Esophagus (tissue), 2 donors: ENCODE data around the gene TXNIP. TPM values are rescaled to one million over a fixed set of nuclear protein-coding genes. Genes with fewer than 3 reads are reported as not detected.
"Not testable (repeated sequence)": the region's sequence is repeated elsewhere in the genome, so short reads cannot be mapped to it uniquely, and the experiment has no call there.

Experiments
- H3K27ac ChIP-seq, 2 donors: one replicate each; pipeline ENCODE4 v1.5.1; 2013; ENCODE audit warnings: low read depth in 2 of 2, mild to moderate bottlenecking in 2 of 2, inconsistent platforms in 1 of 2, low read length in 1 of 2, moderate library complexity in 1 of 2
- H3K27me3 ChIP-seq, 2 donors: one replicate each; pipeline ENCODE4 v1.6.1; 2013; ENCODE audit warnings: low read length in 2 of 2, control low read depth in 1 of 2, mild to moderate bottlenecking in 1 of 2; ENCODE audit not compliant: insufficient read depth in 2 of 2, control insufficient read depth in 1 of 2
- H3K36me3 ChIP-seq, 2 donors: one replicate each; pipeline ENCODE4 v1.6.1; 2013; ENCODE audit warnings: low read length in 1 of 2; ENCODE audit not compliant: control insufficient read depth in 2 of 2, insufficient read depth in 2 of 2
- H3K4me1 ChIP-seq, 2 donors: one replicate each; pipeline ENCODE4 v1.6.1; 2013; ENCODE audit warnings: low read length in 1 of 2; ENCODE audit not compliant: control insufficient read depth in 2 of 2, insufficient read depth in 2 of 2
- H3K4me3 ChIP-seq, 2 donors: one replicate each; pipeline ENCODE4 v1.5.1; 2013; ENCODE audit warnings: low read length in 2 of 2, mild to moderate bottlenecking in 2 of 2, low read depth in 1 of 2, moderate library complexity in 1 of 2
- H3K9me3 ChIP-seq, 2 donors: one replicate each; pipeline ENCODE4 v1.6.1; 2013; ENCODE audit warnings: mild to moderate bottlenecking in 2 of 2, low read depth in 1 of 2, low read length in 1 of 2, moderate library complexity in 1 of 2; ENCODE audit not compliant: control insufficient read depth in 2 of 2, insufficient read depth in 1 of 2
- WGBS, 2 donors: extraction: QIAGEN DNeasy Blood & Tissue Kit; methylation state at CpG; one replicate each; pipeline ENCODE4 v1.1.7; 2013; 5-methylcytosine and 5-hydroxymethylcytosine counted together
- polyA plus RNA-seq, 2 donors: library from polyadenylated mRNA; stranded (reverse); fragments of 200-250 nt; gene quantifications; one replicate each; pipeline ENCODE4 v1.2.3, GENCODE V29; 2013
- donor health status: healthy with polysubstance abuse.
- donor health status: Bipolar disorder and iron deficiency.

The TXNIP gene
- 100 to 1,000 TPM in 1 of 2 donors, 10 to 100 TPM in 1; 77.5 to 235 TPM for polyA plus RNA-seq

- peak within 1 kb of the TSS; percentile 82 to 88 for H3K4me3 ChIP-seq
- H3K4me1 ChIP-seq, result peaks cover 0 to 4% of the 10 kb centered on the region in 2 donors
- no peaks in the 10 kb centered on the region for H3K27me3 ChIP-seq
- H3K27ac ChIP-seq, result peak within 1 kb of the TSS; percentile 94 to 98
- peaks cover 11 to 13% of the 10 kb centered on the region in 2 donors for H3K36me3 ChIP-seq
- no peaks in the 10 kb centered on the region for H3K9me3 ChIP-seq
- 0 to 1% methylated on average over 30 of the region's 30 CpGs for WGBS, 2 donors
Observed at GRCh38 chr1:145996433-145997015, at the start of gene TXNIP. TSS of gene TXNIP (minus strand) at chr1:145996579. CDS start at chr1:145996266, 313 bp downstream.

- no peaks in the 10 kb centered on the region for H3K36me3 ChIP-seq
- no peak overlapping the region for H3K4me3 ChIP-seq
- no peaks in the 10 kb centered on the region for H3K27me3 ChIP-seq
- H3K9me3 ChIP-seq, result no peaks in the 10 kb centered on the region
- 44 to 51% methylated on average over 9 of the region's 9 CpGs for WGBS, 2 donors
- no peaks in the 10 kb centered on the region for H3K4me1 ChIP-seq
- no peak overlapping the region for H3K27ac ChIP-seq
Observed at GRCh38 chr1:146039844-146040194, 43.4 kb upstream of the TXNIP start.

GRCh38 chr1:146036965-146037646 is 40.7 kb upstream of the TXNIP start:
- 0% methylated on average over 21 of the region's 21 CpGs for WGBS, 2 donors

GRCh38 chr1:146036241-146036964 is 40.0 kb upstream of the TXNIP start:
- 3 to 5% methylated on average over 10 of the region's 10 CpGs for WGBS, 2 donors

More at GRCh38 chr1:146036965-146037646, 40.7 kb upstream of the TXNIP start:
- H3K27me3 ChIP-seq, result no peaks in the 10 kb centered on the region
- H3K4me1 ChIP-seq, result no peaks in the 10 kb centered on the region
- no peaks in the 10 kb centered on the region for H3K36me3 ChIP-seq
- peak overlapping the region; percentile 66 to 99 for H3K27ac ChIP-seq
- no peaks in the 10 kb centered on the region for H3K9me3 ChIP-seq
- peak overlapping the region; percentile 59 to 71 for H3K4me3 ChIP-seq

GRCh38 chr1:146035048-146035423 is 38.7 kb upstream of the TXNIP start:
- peak overlapping the region in 1 of 2 donors; percentile 71 for H3K27ac ChIP-seq
- WGBS, 2 donors, result 51 to 53% methylated on average over 6 of the region's 6 CpGs
- no peaks in the 10 kb centered on the region for H3K4me1 ChIP-seq
- no peaks in the 10 kb centered on the region for H3K27me3 ChIP-seq
- no peaks in the 10 kb centered on the region for H3K9me3 ChIP-seq
- peak overlapping the region in 1 of 2 donors; percentile 9 for H3K4me3 ChIP-seq
- no peaks in the 10 kb centered on the region for H3K36me3 ChIP-seq

More at GRCh38 chr1:146036241-146036964, 40.0 kb upstream of the TXNIP start:
- H3K4me1 ChIP-seq, result no peaks in the 10 kb centered on the region
- no peaks in the 10 kb centered on the region for H3K36me3 ChIP-seq
- no peaks in the 10 kb centered on the region for H3K9me3 ChIP-seq
- peak overlapping the region in 1 of 2 donors; percentile 2 for H3K27ac ChIP-seq
- no peaks in the 10 kb centered on the region for H3K27me3 ChIP-seq
- peak overlapping the region in 1 of 2 donors; percentile 27 for H3K4me3 ChIP-seq

GRCh38 chr1:146032631-146033219 is 36.3 kb upstream of the TXNIP start:
- WGBS, 2 donors, result 50 to 52% methylated on average over 6 of the region's 6 CpGs
- Histone ChIP-seq H3K4me3 (no peak overlapping the region), H3K4me1 (no peaks in the 10 kb centered on the region), H3K27ac (no peak overlapping the region), H3K36me3 (no peaks in the 10 kb centered on the region), H3K27me3 (no peaks in the 10 kb centered on the region), H3K9me3 (no peaks in the 10 kb centered on the region)

- Histone ChIP-seq H3K9me3 (no peaks in the 10 kb centered on the region), H3K36me3 (no peaks in the 10 kb centered on the region), H3K27ac (no peak overlapping the region), H3K4me1 (no peaks in the 10 kb centered on the region), H3K4me3 (no peak overlapping the region), H3K27me3 (no peaks in the 10 kb centered on the region)
Observed at GRCh38 chr1:146031476-146031875, 35.1 kb upstream of the TXNIP start.

GRCh38 chr1:146029117-146029516 is 32.7 kb upstream of the TXNIP start:
- no peaks in the 10 kb centered on the region for H3K9me3 ChIP-seq
- no peaks in the 10 kb centered on the region for H3K27me3 ChIP-seq
- H3K4me3 ChIP-seq, result no peak overlapping the region
- no peaks in the 10 kb centered on the region for H3K4me1 ChIP-seq
- H3K27ac ChIP-seq, result no peak overlapping the region
- H3K36me3 ChIP-seq, result no peaks in the 10 kb centered on the region

GRCh38 chr1:146026650-146027049 is 30.3 kb upstream of the TXNIP start:
- WGBS, 2 donors, result 75 to 77% methylated on average over 1 of the region's 1 CpG

More at GRCh38 chr1:146026650-146027049, 30.3 kb upstream of the TXNIP start:
- not testable (repeated sequence) for H3K4me1 ChIP-seq, H3K9me3 ChIP-seq, H3K36me3 ChIP-seq, H3K27ac ChIP-seq, H3K4me3 ChIP-seq, H3K27me3 ChIP-seq
